NB4 (cell line): ENCODE measurements around the gene NRCAM.

Source experiments
- MYC ChIP-seq: IDR thresholded peaks from 2 replicates; pipeline ENCODE4 v1.6.1; 2011; ENCODE audit warnings: low read depth, low read length
- POLR2A ChIP-seq: IDR thresholded peaks from 2 replicates; pipeline ENCODE4 v1.6.1; 2011; ENCODE audit warnings: mild to moderate bottlenecking; ENCODE audit not compliant: insufficient read length; ENCODE audit errors: extremely low read depth
- TF ChIP-seq, protein P1 (sequence below): IDR thresholded peaks from one replicate; pipeline ENCODE4 v1.5.1; 2012; ENCODE audit warnings: low read depth, low read length

DNA sequence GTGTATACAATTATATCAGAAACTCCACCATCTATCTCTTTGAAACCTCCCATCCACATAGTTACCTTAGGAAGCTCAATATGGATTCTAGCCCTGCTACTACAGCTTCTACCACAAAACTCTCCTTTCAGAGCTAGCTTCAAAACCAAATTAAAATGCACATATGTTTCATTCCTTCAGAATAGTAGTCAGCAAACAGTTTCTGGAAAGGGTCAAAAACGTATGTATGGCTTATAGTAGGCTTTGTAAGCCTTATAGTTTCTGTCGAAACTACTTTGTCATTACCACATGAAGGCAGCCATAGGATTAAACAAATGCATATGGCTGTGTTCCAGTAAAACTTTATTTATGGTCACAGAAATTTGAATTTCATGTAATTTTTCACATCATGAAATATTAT is 170.5 kb downstream of the NRCAM start:
- TF ChIP-seq, protein P1, sequence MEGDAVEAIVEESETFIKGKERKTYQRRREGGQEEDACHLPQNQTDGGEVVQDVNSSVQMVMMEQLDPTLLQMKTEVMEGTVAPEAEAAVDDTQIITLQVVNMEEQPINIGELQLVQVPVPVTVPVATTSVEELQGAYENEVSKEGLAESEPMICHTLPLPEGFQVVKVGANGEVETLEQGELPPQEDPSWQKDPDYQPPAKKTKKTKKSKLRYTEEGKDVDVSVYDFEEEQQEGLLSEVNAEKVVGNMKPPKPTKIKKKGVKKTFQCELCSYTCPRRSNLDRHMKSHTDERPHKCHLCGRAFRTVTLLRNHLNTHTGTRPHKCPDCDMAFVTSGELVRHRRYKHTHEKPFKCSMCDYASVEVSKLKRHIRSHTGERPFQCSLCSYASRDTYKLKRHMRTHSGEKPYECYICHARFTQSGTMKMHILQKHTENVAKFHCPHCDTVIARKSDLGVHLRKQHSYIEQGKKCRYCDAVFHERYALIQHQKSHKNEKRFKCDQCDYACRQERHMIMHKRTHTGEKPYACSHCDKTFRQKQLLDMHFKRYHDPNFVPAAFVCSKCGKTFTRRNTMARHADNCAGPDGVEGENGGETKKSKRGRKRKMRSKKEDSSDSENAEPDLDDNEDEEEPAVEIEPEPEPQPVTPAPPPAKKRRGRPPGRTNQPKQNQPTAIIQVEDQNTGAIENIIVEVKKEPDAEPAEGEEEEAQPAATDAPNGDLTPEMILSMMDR, result no peak
- TF ChIP-seq POLR2A (no peak), MYC (no peak)
